WERI-Rb-1 (cell line): ENCODE results near the gene RHPN2.
"Not testable (repeated sequence)": the region's sequence is repeated elsewhere in the genome, so short reads cannot be mapped to it uniquely, and the experiment has no call there.

Experiments
- DNase-seq: peaks from one replicate; pipeline ENCODE4 v3.0.0-alpha.2; 2020
- H3K27ac ChIP-seq: fragments of 250-450 bp; sonication (Bioruptor Pico); 2 replicates; pipeline ENCODE4 v1.5.1; 2020; ENCODE audit warnings: mild to moderate bottlenecking, moderate library complexity
- H3K27me3 ChIP-seq: fragments of 250-450 bp; sonication (Bioruptor Pico); 2 replicates; pipeline ENCODE4 v1.5.1; 2021; ENCODE audit warnings: mild to moderate bottlenecking, low read depth, moderate library complexity; ENCODE audit not compliant: insufficient read depth, severe bottlenecking
- H3K36me3 ChIP-seq: fragments of 250-450 bp; sonication (Bioruptor Pico); 2 replicates; pipeline ENCODE4 v1.5.1; 2020; ENCODE audit warnings: mild to moderate bottlenecking, moderate library complexity
- H3K4me3 ChIP-seq: 2 replicates; pipeline ENCODE4 v1.5.1; 2011; ENCODE audit warnings: low read depth, mild to moderate bottlenecking, control low read depth, low read length
- H3K9me3 ChIP-seq: fragments of 250-450 bp; sonication (Bioruptor Pico); 2 replicates; pipeline ENCODE4 v1.5.1; 2021; ENCODE audit warnings: mild to moderate bottlenecking, moderate library complexity; ENCODE audit not compliant: severe bottlenecking
- CTCF ChIP-seq: IDR thresholded peaks from 2 replicates; pipeline ENCODE4 v1.5.1; 2011; ENCODE audit warnings: low read depth, mild to moderate bottlenecking, control low read depth, inconsistent platforms, low read length

RHPN2 gene

GRCh38 chr19:33005440-33005839, 59.2 kb downstream of the RHPN2 start:
- DNase-seq = no peak
- Histone ChIP-seq H3K4me3 (no peak overlapping the region), H3K27me3 (no peaks in the 10 kb centered on the region), H3K9me3 (no peaks in the 10 kb centered on the region), H3K27ac (no peak overlapping the region), H3K36me3 (peaks cover 9% of the 10 kb centered on the region)
- no peak for TF ChIP-seq CTCF

- DNase-seq, H3K4me3 ChIP-seq, H3K27me3 ChIP-seq, H3K9me3 ChIP-seq, H3K27ac ChIP-seq, H3K36me3 ChIP-seq: not testable (repeated sequence)
Measured at GRCh38 chr19:33003424-33004024, 61.2 kb downstream of the RHPN2 start.

- not testable (repeated sequence) for H3K9me3 ChIP-seq, H3K36me3 ChIP-seq, DNase-seq, H3K4me3 ChIP-seq, H3K27me3 ChIP-seq, H3K27ac ChIP-seq
Measured at GRCh38 chr19:33002126-33002865, 62.4 kb downstream of the RHPN2 start.

GRCh38 chr19:33000910-33001309, 63.8 kb downstream of the RHPN2 start:
- Histone ChIP-seq H3K27me3 (no peaks in the 10 kb centered on the region), H3K9me3 (no peaks in the 10 kb centered on the region), H3K4me3 (no peak overlapping the region), H3K36me3 (no peaks in the 10 kb centered on the region), H3K27ac (no peak overlapping the region)
- no peak for TF ChIP-seq CTCF
- DNase-seq = no peak

- H3K9me3 ChIP-seq = no peaks in the 10 kb centered on the region
- DNase-seq = no peak
- H3K27ac ChIP-seq = no peak overlapping the region
- no peaks in the 10 kb centered on the region for H3K27me3 ChIP-seq
- TF ChIP-seq CTCF = no peak
- H3K36me3 ChIP-seq = no peaks in the 10 kb centered on the region
- H3K4me3 ChIP-seq = no peak overlapping the region
Measured at GRCh38 chr19:33000510-33000909, 64.2 kb downstream of the RHPN2 start.

GRCh38 chr19:32998722-32999121, 66.0 kb downstream of the RHPN2 start:
- peaks cover 2% of the 10 kb centered on the region; the same call in 1 of the 2 replicates for H3K36me3 ChIP-seq
- no peak for TF ChIP-seq CTCF
- no peaks in the 10 kb centered on the region for H3K27me3 ChIP-seq
- no peaks in the 10 kb centered on the region for H3K9me3 ChIP-seq
- no peak for DNase-seq
- H3K27ac ChIP-seq = no peak overlapping the region
- no peak overlapping the region for H3K4me3 ChIP-seq
